OCI-LY1 (cell line): ENCODE measurements around the gene CLVS2.

ENCODE experiments used
- EZH2 ChIP-seq: fragments of 200-600 bp; sonication (generic), shearing (Covaris generic); IDR thresholded peaks from 2 replicates; pipeline ENCODE4 v1.8.0; 2017; ENCODE audit warnings: borderline replicate concordance, mixed run types, mild to moderate bottlenecking, antibody characterized with exemption, low read length, moderate library complexity, mixed read lengths
- TF ChIP-seq, protein P1 (sequence below): fragments of 200-600 bp; sonication (generic), shearing (Covaris generic); IDR thresholded peaks from 2 replicates; pipeline ENCODE4 v1.5.1; 2017; ENCODE audit warnings: mild to moderate bottlenecking, antibody characterized with exemption, low read length, moderate library complexity, mixed read lengths

DNA sequence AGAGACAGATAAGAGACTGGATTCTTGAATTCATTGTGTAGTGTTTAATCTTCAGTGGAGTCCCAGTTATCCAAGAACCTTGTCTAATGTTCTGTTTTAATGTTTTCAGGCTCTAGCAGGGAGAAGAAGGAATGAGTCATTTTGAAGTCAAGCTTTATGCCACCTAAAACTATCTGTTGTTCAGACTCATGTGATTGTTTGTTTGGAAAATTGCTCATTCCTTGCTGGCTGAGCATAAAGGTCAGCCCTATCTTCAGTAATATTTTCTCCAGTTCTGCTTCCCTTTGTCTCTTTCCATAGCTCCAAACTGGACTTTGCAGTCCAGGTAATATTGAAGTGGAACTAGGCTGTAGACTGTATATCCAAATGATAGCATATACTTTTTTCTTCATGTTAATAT is 34.2 kb downstream of the CLVS2 start:
- TF ChIP-seq, protein P1, sequence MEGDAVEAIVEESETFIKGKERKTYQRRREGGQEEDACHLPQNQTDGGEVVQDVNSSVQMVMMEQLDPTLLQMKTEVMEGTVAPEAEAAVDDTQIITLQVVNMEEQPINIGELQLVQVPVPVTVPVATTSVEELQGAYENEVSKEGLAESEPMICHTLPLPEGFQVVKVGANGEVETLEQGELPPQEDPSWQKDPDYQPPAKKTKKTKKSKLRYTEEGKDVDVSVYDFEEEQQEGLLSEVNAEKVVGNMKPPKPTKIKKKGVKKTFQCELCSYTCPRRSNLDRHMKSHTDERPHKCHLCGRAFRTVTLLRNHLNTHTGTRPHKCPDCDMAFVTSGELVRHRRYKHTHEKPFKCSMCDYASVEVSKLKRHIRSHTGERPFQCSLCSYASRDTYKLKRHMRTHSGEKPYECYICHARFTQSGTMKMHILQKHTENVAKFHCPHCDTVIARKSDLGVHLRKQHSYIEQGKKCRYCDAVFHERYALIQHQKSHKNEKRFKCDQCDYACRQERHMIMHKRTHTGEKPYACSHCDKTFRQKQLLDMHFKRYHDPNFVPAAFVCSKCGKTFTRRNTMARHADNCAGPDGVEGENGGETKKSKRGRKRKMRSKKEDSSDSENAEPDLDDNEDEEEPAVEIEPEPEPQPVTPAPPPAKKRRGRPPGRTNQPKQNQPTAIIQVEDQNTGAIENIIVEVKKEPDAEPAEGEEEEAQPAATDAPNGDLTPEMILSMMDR, result no peak
- TF ChIP-seq EZH2, result no peak
